Measurements from ENCODE around the gene KIAA1191.

- TF ChIP-seq, protein P1, sequence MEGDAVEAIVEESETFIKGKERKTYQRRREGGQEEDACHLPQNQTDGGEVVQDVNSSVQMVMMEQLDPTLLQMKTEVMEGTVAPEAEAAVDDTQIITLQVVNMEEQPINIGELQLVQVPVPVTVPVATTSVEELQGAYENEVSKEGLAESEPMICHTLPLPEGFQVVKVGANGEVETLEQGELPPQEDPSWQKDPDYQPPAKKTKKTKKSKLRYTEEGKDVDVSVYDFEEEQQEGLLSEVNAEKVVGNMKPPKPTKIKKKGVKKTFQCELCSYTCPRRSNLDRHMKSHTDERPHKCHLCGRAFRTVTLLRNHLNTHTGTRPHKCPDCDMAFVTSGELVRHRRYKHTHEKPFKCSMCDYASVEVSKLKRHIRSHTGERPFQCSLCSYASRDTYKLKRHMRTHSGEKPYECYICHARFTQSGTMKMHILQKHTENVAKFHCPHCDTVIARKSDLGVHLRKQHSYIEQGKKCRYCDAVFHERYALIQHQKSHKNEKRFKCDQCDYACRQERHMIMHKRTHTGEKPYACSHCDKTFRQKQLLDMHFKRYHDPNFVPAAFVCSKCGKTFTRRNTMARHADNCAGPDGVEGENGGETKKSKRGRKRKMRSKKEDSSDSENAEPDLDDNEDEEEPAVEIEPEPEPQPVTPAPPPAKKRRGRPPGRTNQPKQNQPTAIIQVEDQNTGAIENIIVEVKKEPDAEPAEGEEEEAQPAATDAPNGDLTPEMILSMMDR (IDR thresholded peaks at IDR 0.05): no peak
- TF ChIP-seq POLR2A (IDR thresholded peaks at IDR 0.05): no peak
Measured at GRCh38 chr5:176365351-176366231, 4.0 kb upstream of the KIAA1191 start, which contains the start of gene ARL10.
